Stimulated activated CD4-positive, alpha-beta T cell treated with anti-CD3 and anti-CD28 coated beads, Interleukin-4, amount 100 ng/mL, for 48 hours (primary cell): ENCODE measurements around the gene WDSUB1.

Source experiments
- DNase-seq, 2 donors: peaks; one replicate each; pipeline ENCODE4 v3.0.0-alpha.2; 2020; ENCODE audit warnings: low read depth in 2 of 2

The WDSUB1 gene

DNA sequence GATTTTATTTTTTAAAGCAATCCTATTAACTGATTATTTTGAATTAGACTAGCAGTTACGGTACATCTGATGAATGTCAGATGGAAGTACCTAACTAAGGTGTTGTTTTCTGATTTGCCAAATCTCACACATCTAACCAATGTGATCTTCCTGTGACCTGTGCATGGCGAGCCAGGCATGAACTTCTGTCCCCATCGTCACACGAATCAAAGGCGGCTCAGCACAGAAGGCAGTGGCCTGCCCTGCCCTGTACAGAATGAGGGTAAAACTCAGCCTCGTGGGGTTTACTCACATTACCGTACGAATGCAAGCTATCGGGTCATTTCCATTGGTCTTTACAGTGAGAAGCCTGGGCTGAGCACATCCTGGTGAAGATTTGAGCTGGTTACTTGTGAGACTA, 87.3 kb downstream of the WDSUB1 start:
- DNase-seq: no peak

DNA sequence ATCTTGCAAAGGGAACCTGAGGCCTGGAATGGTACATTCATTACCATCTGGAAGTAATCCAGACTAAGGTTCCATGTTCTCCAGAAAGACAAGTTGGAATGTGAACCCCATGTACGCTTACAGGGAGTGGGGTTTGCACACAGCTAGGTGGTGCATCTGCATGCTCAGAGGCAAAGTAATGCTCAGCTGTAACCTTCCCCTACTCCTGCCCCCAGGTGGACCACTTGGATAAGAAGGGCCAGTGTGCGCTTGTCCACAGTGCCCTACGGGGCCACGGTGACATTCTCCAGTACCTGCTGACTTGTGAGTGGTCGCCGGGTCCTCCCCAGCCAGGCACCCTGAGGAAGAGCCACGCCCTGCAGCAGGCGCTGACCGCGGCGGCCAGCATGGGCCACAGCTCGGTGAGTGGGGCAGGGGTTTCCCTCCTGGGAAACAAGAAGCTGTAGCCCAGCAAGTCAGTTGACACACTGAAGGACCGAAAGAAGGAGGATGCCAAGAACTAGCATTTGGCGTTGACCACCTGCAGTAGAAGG, 90.0 kb downstream of the WDSUB1 start:
- no peak for DNase-seq

GRCh38 chr2:159195697-159196096, 90.8 kb downstream of the WDSUB1 start:
- no peak for DNase-seq

- DNase-seq: no peak
These were observed 92.3 kb downstream of the WDSUB1 start for GRCh38 chr2:159194241-159194640.

DNA sequence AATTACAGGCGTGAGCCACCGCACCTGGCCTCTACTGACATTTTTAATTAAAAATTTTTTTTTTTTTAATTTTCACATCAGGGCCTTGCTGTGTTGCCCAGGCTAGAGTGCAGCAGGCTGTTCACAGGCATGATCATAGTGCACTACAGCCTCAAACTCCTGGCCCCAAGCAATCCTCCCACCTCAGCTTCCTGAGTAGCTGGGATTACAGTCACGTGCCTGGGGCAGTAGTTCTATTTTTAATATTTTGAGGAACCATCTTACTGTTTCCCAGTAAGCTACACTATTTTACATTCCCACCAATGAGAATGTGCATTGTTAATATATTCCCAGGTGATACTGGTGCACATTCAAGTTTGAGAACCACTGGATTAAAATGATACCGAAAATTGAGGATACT, 92.7 kb downstream of the WDSUB1 start:
- no peak for DNase-seq

- DNase-seq: no peak
These were observed 94.1 kb downstream of the WDSUB1 start for GRCh38 chr2:159192371-159192918.

DNA sequence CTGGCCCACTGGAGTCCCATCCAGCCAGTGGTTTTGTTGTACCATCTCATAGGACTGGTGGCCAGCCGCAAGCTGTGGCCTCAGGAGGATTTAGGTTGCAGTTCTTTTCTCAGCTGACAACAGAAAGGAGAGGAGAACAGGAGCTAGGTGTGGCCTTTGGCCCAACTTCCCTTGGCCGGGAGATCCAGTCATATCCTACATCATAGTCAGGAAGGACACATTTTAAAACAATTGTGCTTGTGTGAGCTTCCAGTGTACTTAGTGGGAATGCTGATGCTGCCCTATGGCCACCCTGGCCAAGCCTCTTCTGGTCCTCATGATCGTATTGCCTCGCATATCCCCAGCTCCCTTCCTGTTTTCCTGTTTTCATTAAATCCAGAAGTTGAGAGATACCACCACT, 98.1 kb downstream of the WDSUB1 start:
- DNase-seq: no peak

GRCh38 chr2:159187106-159187505, 99.4 kb downstream of the WDSUB1 start:
- DNase-seq: no peak

GRCh38 chr2:159186462-159186861, 100.0 kb downstream of the WDSUB1 start:
- no peak for DNase-seq
